H9 (cell line): ENCODE measurements around the gene VTN. TPM values are rescaled to one million over a fixed set of nuclear protein-coding genes. Genes with fewer than 3 reads are reported as not detected.

Experiments
- DNase-seq: peaks from one replicate; pipeline ENCODE4 v3.0.0-alpha.2; 2017
- H2AFZ ChIP-seq: one replicate; pipeline ENCODE4 v1.6.1; 2013; ENCODE audit warnings: mild to moderate bottlenecking, low read length, control low read depth, moderate library complexity
- H2AK5ac ChIP-seq: 2 replicates; pipeline ENCODE4 v1.6.1; 2013; ENCODE audit warnings: low read length, control low read depth, mixed read lengths; ENCODE audit not compliant: insufficient read length
- H2BK120ac ChIP-seq: one replicate; pipeline ENCODE4 v1.6.1; 2013; ENCODE audit warnings: low read depth, mild to moderate bottlenecking, low read length, control low read depth, inconsistent platforms; ENCODE audit not compliant: poor library complexity, severe bottlenecking
- H2BK12ac ChIP-seq: 2 replicates; pipeline ENCODE4 v1.6.1; 2013; ENCODE audit warnings: low read length, control low read depth, mixed read lengths, low read depth; ENCODE audit not compliant: insufficient read length
- H2BK15ac ChIP-seq: 2 replicates; pipeline ENCODE4 v1.6.1; 2013; ENCODE audit warnings: low read depth, low read length, control low read depth
- H2BK20ac ChIP-seq: one replicate; pipeline ENCODE4 v1.6.1; 2013; ENCODE audit warnings: low read depth, mild to moderate bottlenecking, low read length, control low read depth, inconsistent platforms; ENCODE audit not compliant: poor library complexity, severe bottlenecking
- H2BK5ac ChIP-seq: 2 replicates; pipeline ENCODE4 v1.6.1; 2013; ENCODE audit warnings: low read length, control low read depth, mixed read lengths; ENCODE audit not compliant: insufficient read length
- H3K14ac ChIP-seq: 2 replicates; pipeline ENCODE4 v1.6.1; 2013; ENCODE audit warnings: low read length, control low read depth; ENCODE audit not compliant: insufficient read depth
- H3K18ac ChIP-seq: 2 replicates; pipeline ENCODE4 v1.6.1; 2013; ENCODE audit warnings: low read depth, mild to moderate bottlenecking, mixed read lengths, low read length, control low read depth; ENCODE audit not compliant: insufficient read length
- H3K23ac ChIP-seq: 2 replicates; pipeline ENCODE4 v1.6.1; 2013; ENCODE audit warnings: low read length, control low read depth, mixed read lengths, low read depth; ENCODE audit not compliant: insufficient read length
- H3K23me2 ChIP-seq: 2 replicates; pipeline ENCODE4 v1.6.1; 2013; ENCODE audit warnings: low read depth, mild to moderate bottlenecking, mixed read lengths, low read length, control low read depth; ENCODE audit not compliant: insufficient read length, poor library complexity, severe bottlenecking
- H3K27ac ChIP-seq: 2 replicates; pipeline ENCODE4 v1.5.1; 2013; ENCODE audit warnings: low read length, control low read depth, mixed read lengths, low read depth; ENCODE audit not compliant: insufficient read length
- H3K27me3 ChIP-seq: 2 replicates; pipeline ENCODE4 v1.6.1; 2013; ENCODE audit warnings: low read length, control low read depth, inconsistent platforms; ENCODE audit not compliant: insufficient read depth
- H3K4ac ChIP-seq: 2 replicates; pipeline ENCODE4 v1.6.1; 2013; ENCODE audit warnings: low read depth, mild to moderate bottlenecking, control low read depth, inconsistent platforms, low read length, moderate library complexity
- H3K4me1 ChIP-seq: 2 replicates; pipeline ENCODE4 v1.6.1; 2013; ENCODE audit warnings: low read length, control low read depth, inconsistent platforms; ENCODE audit not compliant: insufficient read depth
- H3K4me2 ChIP-seq: 2 replicates; pipeline ENCODE4 v1.6.1; 2013; ENCODE audit warnings: low read length, control low read depth, mixed read lengths; ENCODE audit not compliant: insufficient read length, insufficient read depth
- H3K56ac ChIP-seq: 2 replicates; pipeline ENCODE4 v1.6.1; 2013; ENCODE audit warnings: low read depth, mild to moderate bottlenecking, mixed read lengths, low read length, control low read depth; ENCODE audit not compliant: insufficient read length
- H3K79me1 ChIP-seq: 2 replicates; pipeline ENCODE4 v1.6.1; 2013; ENCODE audit warnings: low read depth, mild to moderate bottlenecking, moderate library complexity, low read length, control low read depth, inconsistent platforms; ENCODE audit not compliant: insufficient read depth, poor library complexity, severe bottlenecking
- H3K79me2 ChIP-seq: 2 replicates; pipeline ENCODE4 v1.6.1; 2013; ENCODE audit warnings: low read length, control low read depth, inconsistent platforms; ENCODE audit not compliant: insufficient read depth
- H3K9ac ChIP-seq: 2 replicates; pipeline ENCODE4 v1.6.1; 2013; ENCODE audit warnings: low read length, control low read depth, mixed read lengths; ENCODE audit not compliant: insufficient read length; ENCODE audit errors: extremely low read depth
- H3K9me3 ChIP-seq: one replicate; pipeline ENCODE4 v1.6.1; 2013; ENCODE audit warnings: low read depth, low read length, inconsistent platforms; ENCODE audit not compliant: control insufficient read depth
- H3T11ph ChIP-seq: one replicate; pipeline ENCODE4 v1.6.1; 2013; ENCODE audit warnings: mild to moderate bottlenecking, low read length, control low read depth, inconsistent platforms
- H4K20me1 ChIP-seq: one replicate; pipeline ENCODE4 v1.6.1; 2013; ENCODE audit not compliant: control insufficient read depth, insufficient read length, insufficient read depth
- H4K5ac ChIP-seq: 2 replicates; pipeline ENCODE4 v1.6.1; 2013; ENCODE audit warnings: low read depth, mild to moderate bottlenecking, mixed read lengths, low read length, control low read depth; ENCODE audit not compliant: insufficient read length
- H4K8ac ChIP-seq: replicated peaks from 2 replicates; pipeline ENCODE4 v1.6.1; 2013; ENCODE audit warnings: low read length, control low read depth, mixed read lengths, low read depth; ENCODE audit not compliant: insufficient read length
- H4K91ac ChIP-seq: 2 replicates; pipeline ENCODE4 v1.6.1; 2013; ENCODE audit warnings: low read depth, mild to moderate bottlenecking, moderate library complexity, mixed read lengths, low read length, control low read depth; ENCODE audit not compliant: insufficient read length
- H3K27ac Mint-ChIP-seq, 3 experiments: 2 replicates in 2 of 3; 3 replicates in 1 of 3; pipeline ENCODE4 v1.8.0; 2020 to 2021; ENCODE audit warnings: mixed read lengths in 3 of 3, mild to moderate bottlenecking in 1 of 3, moderate library complexity in 1 of 3
- H3K27me3 Mint-ChIP-seq: 2 replicates; pipeline ENCODE4 v1.8.0; 2021; ENCODE audit warnings: low read depth, mild to moderate bottlenecking, moderate library complexity, mixed read lengths
- H3K36me3 Mint-ChIP-seq, 3 experiments: 2 replicates in 2 of 3; 3 replicates in 1 of 3; pipeline ENCODE4 v1.8.0; 2020 to 2021; ENCODE audit warnings: low read depth in 3 of 3, mixed read lengths in 3 of 3; ENCODE audit not compliant: insufficient read depth in 1 of 3
- H3K4me1 Mint-ChIP-seq, 2 experiments: 2 replicates each; pipeline ENCODE4 v1.8.0; 2020; ENCODE audit warnings: mixed read lengths in 2 of 2
- H3K4me3 Mint-ChIP-seq, 2 experiments: 2 replicates in 1 of 2; 3 replicates in 1 of 2; pipeline ENCODE4 v1.8.0; 2020 to 2021; ENCODE audit warnings: mild to moderate bottlenecking in 2 of 2, mixed read lengths in 2 of 2, moderate library complexity in 1 of 2
- H3K9me3 Mint-ChIP-seq, 2 experiments: 2 replicates in 1 of 2; 3 replicates in 1 of 2; pipeline ENCODE4 v1.8.0; 2020; ENCODE audit warnings: mild to moderate bottlenecking in 2 of 2, mixed read lengths in 2 of 2, moderate library complexity in 1 of 2
- WGBS: extraction: QIAGEN DNeasy Blood & Tissue Kit; methylation state at CpG from one replicate; pipeline ENCODE4 v1.1.7; 2013; ENCODE audit warnings: missing lambda C conversion rate, low lambda C conversion rate, mixed read lengths; ENCODE audit not compliant: insufficient read length; ENCODE audit errors: extremely low coverage; 5-methylcytosine and 5-hydroxymethylcytosine counted together
- total RNA-seq: library from RNA; stranded (reverse); gene quantifications from 2 replicates; pipeline ENCODE4 v1.2.1, GENCODE V29; 2021
- TF ChIP-seq, protein P1 (sequence below): fragments of 200-600 bp; sonication (generic); conservative IDR thresholded peaks from 3 replicates; pipeline ENCODE4 v1.8.0; 2021; ENCODE audit warnings: antibody characterized with exemption, mild to moderate bottlenecking

Gene VTN
- total RNA-seq, 1 experiment from 2014 or later = not detected

DNA sequence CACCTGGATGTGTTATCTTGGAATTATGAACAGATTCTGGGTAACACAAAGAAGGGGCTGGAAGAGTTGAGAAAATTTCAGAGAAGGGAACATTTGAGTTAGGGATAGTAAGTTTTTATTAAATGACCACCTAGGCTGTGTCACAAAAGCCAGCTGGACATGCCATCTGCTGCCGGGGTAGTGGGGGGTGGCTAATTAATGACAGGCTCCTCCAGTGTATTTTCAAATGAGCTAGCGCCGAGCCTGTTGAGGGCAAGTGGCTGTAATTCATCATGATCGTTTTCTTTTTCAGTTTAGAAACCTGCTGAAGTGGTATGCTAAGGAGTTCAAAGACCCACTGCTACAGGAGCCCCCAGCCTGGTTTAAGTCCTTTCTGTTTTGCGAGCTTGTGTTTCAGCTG lies 44.9 kb downstream of the VTN start:
- H4K8ac ChIP-seq = no peak overlapping the region
- H3K9me3 ChIP-seq = no peaks in the 10 kb centered on the region
- TF ChIP-seq, protein P1, sequence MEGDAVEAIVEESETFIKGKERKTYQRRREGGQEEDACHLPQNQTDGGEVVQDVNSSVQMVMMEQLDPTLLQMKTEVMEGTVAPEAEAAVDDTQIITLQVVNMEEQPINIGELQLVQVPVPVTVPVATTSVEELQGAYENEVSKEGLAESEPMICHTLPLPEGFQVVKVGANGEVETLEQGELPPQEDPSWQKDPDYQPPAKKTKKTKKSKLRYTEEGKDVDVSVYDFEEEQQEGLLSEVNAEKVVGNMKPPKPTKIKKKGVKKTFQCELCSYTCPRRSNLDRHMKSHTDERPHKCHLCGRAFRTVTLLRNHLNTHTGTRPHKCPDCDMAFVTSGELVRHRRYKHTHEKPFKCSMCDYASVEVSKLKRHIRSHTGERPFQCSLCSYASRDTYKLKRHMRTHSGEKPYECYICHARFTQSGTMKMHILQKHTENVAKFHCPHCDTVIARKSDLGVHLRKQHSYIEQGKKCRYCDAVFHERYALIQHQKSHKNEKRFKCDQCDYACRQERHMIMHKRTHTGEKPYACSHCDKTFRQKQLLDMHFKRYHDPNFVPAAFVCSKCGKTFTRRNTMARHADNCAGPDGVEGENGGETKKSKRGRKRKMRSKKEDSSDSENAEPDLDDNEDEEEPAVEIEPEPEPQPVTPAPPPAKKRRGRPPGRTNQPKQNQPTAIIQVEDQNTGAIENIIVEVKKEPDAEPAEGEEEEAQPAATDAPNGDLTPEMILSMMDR = no peak
- H2BK20ac ChIP-seq = no peak overlapping the region
- peak; percentile 5 for DNase-seq
- peaks cover 6% of the 10 kb centered on the region for H3K23me2 ChIP-seq
- H4K91ac ChIP-seq = no peak overlapping the region
- H4K5ac ChIP-seq = no peak overlapping the region
- H3K9ac ChIP-seq = no peak overlapping the region
- H3T11ph ChIP-seq = no peak overlapping the region
- H3K14ac ChIP-seq = no peak overlapping the region
- Mint-ChIP-seq H3K36me3 (peaks cover 35 to 65% (median 60%) of the 10 kb centered on the region in 3 experiments; a peak in 6 of 7 replicates), H3K27me3 (no peaks in the 10 kb centered on the region), H3K27ac (peak overlapping the region in 2 of 3 experiments; percentile 10 to 22; a peak in 2 of 7 replicates), H3K4me3 (no peak overlapping the region), H3K9me3 (no peaks in the 10 kb centered on the region), H3K4me1 (peaks cover 26 to 28% of the 10 kb centered on the region in 2 experiments)
- H2BK15ac ChIP-seq = no peak overlapping the region
- no peak overlapping the region for H3K18ac ChIP-seq
- no peak overlapping the region for H3K27ac ChIP-seq
- H3K4me1 ChIP-seq = peaks cover 6% of the 10 kb centered on the region
- H2AFZ ChIP-seq = no peak overlapping the region
- no peak overlapping the region for H3K4ac ChIP-seq
- no peak overlapping the region for H2BK5ac ChIP-seq
- no peaks in the 10 kb centered on the region for H3K27me3 ChIP-seq
- no peak overlapping the region for H2AK5ac ChIP-seq
- H2BK120ac ChIP-seq = no peak overlapping the region
- H3K4me2 ChIP-seq = no peak overlapping the region
- H3K23ac ChIP-seq = no peak overlapping the region
- H4K20me1 ChIP-seq = peaks cover 3% of the 10 kb centered on the region
- H3K79me2 ChIP-seq = peaks cover 46% of the 10 kb centered on the region
- no CpG with 5 or more reads among the region's 5 CpGs for WGBS
- H3K79me1 ChIP-seq = peaks cover 9% of the 10 kb centered on the region
- H2BK12ac ChIP-seq = no peak overlapping the region
- no peak overlapping the region for H3K56ac ChIP-seq
